Central memory CD8-positive, alpha-beta T cell (primary cell): ENCODE results near the gene GAMT.

Experiments used
- ATAC-seq: fragments of 150-1000 bp; cut with Tn5 transposase; replicated peaks from 2 replicates; pipeline ENCODE4 v1.10.0; 2022; ENCODE audit warnings: mild to moderate bottlenecking, moderate FRiP score, moderate number of reproducible peaks; ENCODE audit not compliant: poor library complexity, severe bottlenecking; ENCODE audit errors: extremely low read depth
- DNase-seq, 2 donors: peaks; one replicate each; pipeline ENCODE4 v3.0.0; 2021; ENCODE audit warnings: low spot score in 2 of 2
- H3K27ac Mint-ChIP-seq: one replicate; pipeline ENCODE4 v1.8.0; 2022; ENCODE audit warnings: low read depth, mild to moderate bottlenecking, moderate library complexity, mixed read lengths
- H3K27me3 Mint-ChIP-seq: one replicate; pipeline ENCODE4 v1.8.0; 2022; ENCODE audit warnings: mixed read lengths
- H3K36me3 Mint-ChIP-seq: one replicate; pipeline ENCODE4 v1.8.0; 2022; ENCODE audit warnings: mild to moderate bottlenecking, moderate library complexity, mixed read lengths; ENCODE audit not compliant: insufficient read depth
- H3K4me1 Mint-ChIP-seq: one replicate; pipeline ENCODE4 v1.8.0; 2022; ENCODE audit warnings: mixed read lengths
- H3K4me3 Mint-ChIP-seq: one replicate; pipeline ENCODE4 v1.8.0; 2022; ENCODE audit warnings: mild to moderate bottlenecking, moderate library complexity, mixed read lengths
- H3K9me3 Mint-ChIP-seq: one replicate; pipeline ENCODE4 v1.8.0; 2022; ENCODE audit warnings: mixed read lengths

Gene GAMT

DNA sequence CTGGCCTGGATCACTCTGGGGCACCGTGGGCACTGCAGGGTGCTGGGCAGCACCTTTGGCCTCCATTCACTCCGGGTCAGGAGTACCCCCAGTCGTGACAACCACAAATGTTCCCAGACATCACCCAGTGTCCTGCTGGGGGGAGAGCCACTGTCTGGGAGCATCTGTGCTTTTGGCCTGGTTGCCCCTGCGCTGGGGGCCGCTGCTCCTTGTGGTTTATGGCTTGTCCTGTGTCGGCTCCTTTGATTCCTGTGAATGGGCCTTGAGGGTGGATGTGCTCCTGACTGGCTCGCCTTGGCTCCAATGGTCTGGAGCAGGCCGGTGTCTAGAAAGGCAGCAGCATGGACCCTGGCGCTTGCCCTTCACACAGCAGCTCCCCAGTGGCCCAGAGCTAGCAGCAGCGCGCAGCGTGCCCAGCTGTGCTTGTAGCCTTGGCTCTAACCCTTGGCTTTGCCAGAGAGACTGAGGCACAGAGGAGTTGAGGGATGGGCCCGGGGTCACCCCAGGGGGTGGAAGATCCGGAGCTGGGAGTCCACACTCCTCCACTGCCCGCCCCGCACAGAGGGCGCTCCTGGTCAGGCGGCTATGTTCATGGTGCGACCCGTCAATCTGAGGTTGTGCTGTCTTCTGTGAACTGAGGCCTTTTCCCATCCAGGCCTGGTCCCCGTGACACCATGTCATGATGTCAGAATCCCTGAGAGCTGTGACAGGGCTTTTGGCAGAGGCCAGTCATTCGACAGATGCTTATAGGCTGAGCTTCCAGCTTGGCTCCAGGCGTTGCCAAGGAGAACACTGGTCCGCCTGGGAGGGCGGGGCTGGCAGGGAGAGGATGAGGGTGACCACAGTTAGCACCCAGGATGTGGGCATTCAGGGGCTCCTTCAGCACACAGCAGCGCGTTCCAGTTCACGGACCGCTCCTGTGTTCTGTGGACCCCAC, 10.2 kb upstream of the GAMT start:
- H3K27me3 Mint-ChIP-seq, result no peaks in the 10 kb centered on the region
- H3K36me3 Mint-ChIP-seq, result peaks cover 51% of the 10 kb centered on the region
- H3K9me3 Mint-ChIP-seq, result no peaks in the 10 kb centered on the region
- ATAC-seq (no peak), DNase-seq (peak; percentile 29 to 37)
- peak overlapping the region; percentile 94 for H3K4me3 Mint-ChIP-seq
- peak overlapping the region; percentile 96 for H3K27ac Mint-ChIP-seq
- peaks cover 69% of the 10 kb centered on the region for H3K4me1 Mint-ChIP-seq

DNA sequence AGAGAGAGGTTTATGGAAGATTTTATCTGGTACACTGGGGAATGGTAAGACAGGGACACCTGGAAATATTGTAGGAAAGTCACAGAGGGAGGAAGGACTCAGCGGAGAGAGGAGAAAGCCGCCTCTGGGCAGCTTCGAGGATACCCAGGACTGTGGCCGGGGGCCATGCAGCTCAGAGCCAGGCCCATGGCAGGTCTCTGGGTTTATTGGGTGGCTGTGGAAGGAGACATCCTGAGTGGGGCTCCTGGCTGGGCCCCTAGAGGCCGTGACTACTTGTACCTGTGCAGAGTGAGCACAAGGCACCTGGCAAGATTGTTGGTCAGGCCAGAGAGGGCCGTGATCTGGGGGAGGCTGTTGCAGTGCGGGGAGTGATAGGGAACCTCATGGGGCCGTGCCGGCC, 9.4 kb upstream of the GAMT start:
- Mint-ChIP-seq H3K36me3 (peaks cover 45% of the 10 kb centered on the region), H3K9me3 (no peaks in the 10 kb centered on the region), H3K27me3 (no peaks in the 10 kb centered on the region), H3K4me1 (peaks cover 64% of the 10 kb centered on the region), H3K27ac (peak overlapping the region; percentile 96), H3K4me3 (peak overlapping the region; percentile 94)
- no peak for ATAC-seq
- no peak for DNase-seq

DNA sequence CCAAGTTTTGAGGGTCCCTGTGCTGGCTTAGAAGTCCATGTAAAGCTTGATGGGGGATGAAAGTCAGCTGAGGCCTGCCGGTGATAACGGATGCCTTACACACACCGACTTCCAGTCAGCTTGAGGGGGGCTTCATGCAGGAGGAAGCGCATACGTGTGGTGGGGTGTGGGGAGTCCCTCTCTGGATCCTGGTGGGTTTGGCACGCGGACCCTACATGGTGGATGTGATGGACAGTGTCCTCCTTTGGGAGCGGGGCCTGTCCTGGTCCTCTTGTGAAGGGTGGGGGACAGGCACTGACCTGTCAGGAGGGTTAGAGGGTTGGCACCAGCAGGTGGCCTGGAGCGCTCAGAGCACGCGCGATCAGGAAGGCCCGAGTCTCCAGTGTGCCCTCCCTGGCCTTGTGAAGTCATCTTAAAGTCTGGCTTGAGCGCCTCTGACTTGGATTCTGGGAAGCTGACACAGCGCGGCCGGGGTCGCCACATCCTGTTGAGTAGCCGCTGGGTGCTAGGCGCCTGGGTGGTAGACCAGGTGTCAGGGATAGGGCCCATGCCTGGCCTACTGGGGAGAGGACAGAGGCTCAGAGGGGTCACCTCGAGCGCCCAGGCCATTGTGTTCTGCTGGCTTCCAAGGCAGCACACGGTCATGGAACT, 8.9 kb upstream of the GAMT start:
- peak overlapping the region; percentile 94 for H3K4me3 Mint-ChIP-seq
- DNase-seq (no peak), ATAC-seq (no peak)

DNA sequence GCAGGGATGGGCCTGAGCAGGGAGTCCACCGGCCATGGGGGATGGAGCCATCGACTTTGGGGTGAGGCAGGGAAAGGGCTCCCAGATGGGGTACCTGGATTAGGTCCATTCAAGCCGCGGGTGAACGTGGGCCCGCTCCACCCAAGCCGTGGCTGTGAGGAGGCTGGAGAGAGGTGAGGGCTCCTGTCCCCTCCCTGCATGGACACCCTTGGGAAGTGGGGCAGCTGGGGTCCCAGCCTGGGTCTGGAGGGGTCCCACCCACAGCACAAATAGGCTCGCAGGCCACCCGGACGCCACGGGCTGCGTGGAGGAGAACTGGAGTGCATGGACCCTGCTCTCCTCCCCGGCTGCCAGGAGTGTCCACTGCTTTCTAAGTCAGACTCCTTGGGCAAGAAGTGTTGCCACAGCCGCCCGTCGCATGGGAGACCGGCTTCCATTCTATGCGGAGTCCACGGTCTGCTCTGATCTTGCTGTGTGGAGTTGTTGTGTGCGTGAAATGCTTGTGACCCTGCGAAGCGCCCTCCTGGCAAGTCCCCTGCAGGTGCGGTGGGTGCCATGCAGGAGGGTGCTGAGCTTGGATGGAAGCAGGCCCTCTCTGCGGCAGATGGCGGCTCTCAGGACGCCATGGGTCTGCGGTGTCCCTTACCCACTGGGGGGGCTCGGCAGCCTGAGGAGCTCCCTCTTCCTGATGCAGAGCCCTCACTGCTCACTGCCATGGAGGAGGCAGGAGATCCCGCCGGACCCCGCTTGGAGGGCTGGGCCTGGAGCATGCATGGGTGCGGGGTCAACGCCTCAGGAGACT, 8.1 kb upstream of the GAMT start:
- ATAC-seq, result no peak
- H3K4me3 Mint-ChIP-seq, result peak overlapping the region; percentile 94
- peaks cover 54% of the 10 kb centered on the region for H3K4me1 Mint-ChIP-seq
- H3K27me3 Mint-ChIP-seq, result no peaks in the 10 kb centered on the region
- H3K36me3 Mint-ChIP-seq, result peaks cover 35% of the 10 kb centered on the region
- H3K9me3 Mint-ChIP-seq, result no peaks in the 10 kb centered on the region
- peak overlapping the region; percentile 96 for H3K27ac Mint-ChIP-seq
- no peak for DNase-seq

More for the DNA sequence above, 8.9 kb upstream of the GAMT start:
- peaks cover 41% of the 10 kb centered on the region for H3K36me3 Mint-ChIP-seq
- peak overlapping the region; percentile 96 for H3K27ac Mint-ChIP-seq
- no peaks in the 10 kb centered on the region for H3K27me3 Mint-ChIP-seq
- no peaks in the 10 kb centered on the region for H3K9me3 Mint-ChIP-seq
- peaks cover 59% of the 10 kb centered on the region for H3K4me1 Mint-ChIP-seq

DNA sequence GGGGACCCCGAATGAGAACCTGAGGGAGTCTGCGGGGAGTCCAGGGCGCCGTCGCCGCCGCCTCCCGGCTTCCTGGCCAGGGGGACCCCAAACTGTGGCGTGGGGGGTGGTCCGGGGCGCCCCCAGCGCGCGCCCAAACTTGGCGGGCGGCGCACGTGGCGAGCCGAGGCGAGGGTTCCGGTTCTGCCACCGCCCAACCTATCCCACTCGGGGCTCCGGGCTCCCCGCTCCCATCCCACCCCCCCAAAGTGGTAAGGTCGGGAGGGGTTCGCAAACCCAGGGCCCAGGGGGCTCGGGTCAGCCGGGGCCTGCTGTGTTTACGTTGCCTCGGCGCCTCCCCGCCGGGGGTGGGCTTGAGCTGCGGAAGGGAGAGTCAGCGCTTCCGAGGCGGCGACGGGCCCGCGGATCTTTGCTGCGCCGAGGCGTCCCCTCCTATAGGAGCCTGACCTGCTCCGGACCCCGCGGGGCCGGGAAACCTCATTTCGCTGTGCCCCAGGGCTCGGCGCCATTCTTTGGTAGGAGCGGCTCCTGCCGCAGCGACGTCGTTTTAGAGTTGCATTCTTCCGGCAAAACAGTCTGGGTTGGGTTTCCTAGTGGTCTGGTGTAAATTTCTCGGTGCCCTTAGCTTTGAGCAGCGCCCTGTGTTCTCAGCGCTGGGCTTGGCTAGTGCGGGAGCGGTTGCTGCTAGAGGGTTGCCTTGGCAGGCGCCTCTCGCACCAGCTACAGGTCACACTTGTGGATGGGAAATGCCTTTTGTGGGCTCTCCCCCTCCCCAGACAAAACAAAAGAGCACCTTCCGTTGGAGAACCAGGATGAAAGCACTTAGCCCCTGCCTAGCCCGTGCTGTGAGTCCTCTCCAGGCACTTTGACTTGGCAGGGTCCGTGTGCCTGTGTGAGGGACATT, 7.2 kb upstream of the GAMT start:
- DNase-seq, result peak; percentile 48 to 70
- Mint-ChIP-seq H3K27me3 (no peaks in the 10 kb centered on the region), H3K27ac (peak overlapping the region; percentile 96), H3K9me3 (no peaks in the 10 kb centered on the region), H3K36me3 (peaks cover 28% of the 10 kb centered on the region), H3K4me1 (peaks cover 52% of the 10 kb centered on the region), H3K4me3 (peak overlapping the region; percentile 94)
- ATAC-seq, result peak; percentile 31

DNA sequence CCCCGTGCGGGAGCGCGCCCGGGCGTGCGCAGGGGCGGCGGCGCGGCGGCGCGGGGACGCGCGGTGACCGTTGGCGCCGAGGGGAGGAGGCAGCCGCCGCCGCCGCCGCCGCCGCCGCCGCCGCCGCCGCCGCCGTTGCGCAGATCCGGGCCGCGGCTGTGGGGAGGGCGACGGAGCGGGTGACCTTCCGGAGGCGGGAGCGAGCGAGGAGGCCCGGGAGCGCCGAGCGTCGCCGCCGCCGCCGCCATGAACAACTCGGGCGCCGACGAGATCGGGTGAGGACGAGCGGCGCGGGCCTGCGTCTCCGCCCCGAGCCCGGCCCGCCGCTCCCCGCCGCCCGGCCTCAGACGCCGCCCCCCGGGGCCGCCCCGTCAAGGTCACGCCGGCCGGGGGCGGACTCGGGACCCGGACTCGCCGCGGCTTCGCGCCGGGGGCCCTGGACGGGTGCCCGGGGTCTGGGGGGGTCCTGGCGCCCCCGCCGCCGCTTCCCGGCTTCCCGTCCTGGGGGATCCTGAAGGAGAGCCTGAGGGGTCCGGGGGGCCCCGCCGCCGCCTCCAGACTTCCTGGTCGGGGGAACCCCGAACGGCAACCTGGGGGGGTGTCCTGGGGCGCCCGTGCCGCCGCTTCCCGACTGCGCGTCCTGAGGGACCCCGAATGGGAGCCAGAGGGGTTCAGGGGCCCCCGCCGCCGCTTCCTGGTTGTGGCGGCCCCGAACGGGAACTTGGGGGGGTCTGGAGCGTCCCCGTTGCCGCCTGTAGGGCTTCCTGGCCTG, 6.4 kb upstream of the GAMT start, which contains the start of gene DAZAP1:
DAZAP1 (plus strand) TSS at position 59 of the 772 bp plus-strand sequence; CDS start at position 247, 188 bp downstream.
- peak within 1 kb of the TSS; percentile 96 for H3K27ac Mint-ChIP-seq
- ATAC-seq (peak; percentile 4), DNase-seq (peak; percentile 25 to 28)
- H3K4me3 Mint-ChIP-seq, result peak within 1 kb of the TSS; percentile 94
- H3K9me3 Mint-ChIP-seq, result no peaks in the 10 kb centered on the region
- peaks cover 5% of the 10 kb centered on the region for H3K27me3 Mint-ChIP-seq
- peaks cover 22% of the 10 kb centered on the region for H3K36me3 Mint-ChIP-seq
- peaks cover 48% of the 10 kb centered on the region for H3K4me1 Mint-ChIP-seq

DNA sequence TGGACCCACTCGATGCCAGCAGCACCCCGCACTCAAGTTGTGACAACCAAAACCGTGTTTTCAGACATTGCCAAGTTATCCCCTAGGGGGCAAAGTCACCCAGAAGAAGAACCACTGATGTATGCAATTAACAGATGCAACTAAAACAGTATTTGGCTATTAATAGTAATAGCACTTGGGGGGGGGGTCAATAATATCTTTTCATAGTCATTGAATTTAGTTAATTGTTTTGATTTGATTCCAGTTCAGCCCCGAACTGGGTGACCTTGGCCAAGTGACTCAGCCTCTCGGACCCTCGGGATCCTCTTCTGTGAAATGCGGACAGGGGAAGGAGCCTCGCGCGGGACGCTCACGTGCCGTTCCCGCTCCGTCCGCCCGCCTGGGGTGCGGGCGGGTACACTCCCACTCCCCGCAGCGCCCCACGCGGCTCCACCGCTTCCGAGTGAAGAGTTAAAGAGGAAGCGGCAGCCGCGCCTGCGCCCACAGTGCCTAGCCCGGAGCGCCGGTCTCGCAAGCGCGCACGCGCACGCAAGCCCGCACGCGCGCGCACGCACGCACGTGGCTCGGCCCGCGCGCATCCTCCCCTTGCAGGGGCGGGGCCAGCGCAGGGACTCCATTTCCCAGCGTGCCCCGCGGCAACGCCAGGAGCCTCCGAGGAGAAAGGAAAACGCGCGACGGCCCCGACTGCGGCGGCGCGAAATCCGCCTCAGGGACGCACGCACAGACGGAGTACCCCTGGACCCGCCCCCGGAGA, 5.6 kb upstream of the GAMT start:
- DNase-seq (peak; percentile 98 to 99), ATAC-seq (peak; percentile 74)
- H3K27me3 Mint-ChIP-seq, result peaks cover 6% of the 10 kb centered on the region
- H3K36me3 Mint-ChIP-seq, result peaks cover 19% of the 10 kb centered on the region
- H3K27ac Mint-ChIP-seq, result peak overlapping the region; percentile 67
- peak overlapping the region; percentile 74 for H3K4me3 Mint-ChIP-seq
- no peaks in the 10 kb centered on the region for H3K9me3 Mint-ChIP-seq
- peaks cover 46% of the 10 kb centered on the region for H3K4me1 Mint-ChIP-seq

DNA sequence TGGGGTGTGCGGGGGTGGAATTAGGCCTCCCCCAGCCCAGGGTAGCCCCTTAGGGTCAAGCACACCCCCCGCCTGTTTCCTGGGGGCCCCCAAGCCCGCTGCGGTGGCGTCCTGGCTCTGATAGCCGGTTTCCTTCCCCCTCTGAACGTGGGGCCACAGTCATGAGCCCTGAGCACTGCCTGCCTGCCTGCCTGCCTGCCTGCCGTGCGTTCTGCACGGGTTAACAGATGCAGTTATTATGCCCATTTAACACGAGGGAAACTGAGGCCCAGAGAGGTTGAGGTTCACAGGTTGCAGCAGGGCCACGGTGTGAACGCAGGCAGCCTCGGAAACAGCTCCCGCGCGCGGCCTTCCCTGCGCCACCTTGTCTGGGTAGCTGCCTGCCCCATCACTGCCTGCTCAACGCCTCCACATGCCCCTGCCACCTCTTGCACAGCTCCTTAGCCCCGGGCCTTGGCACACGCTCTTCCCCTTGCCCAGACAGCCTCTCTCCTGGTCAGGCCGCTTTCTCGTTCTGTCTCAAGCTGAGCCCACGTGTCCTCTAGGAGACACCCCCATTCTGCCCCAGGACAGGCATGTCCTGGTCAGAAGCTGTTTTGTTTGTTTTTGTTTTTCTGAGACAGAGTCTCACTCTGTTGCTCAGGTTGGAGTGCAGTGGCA, 1.2 kb upstream of the GAMT start:
- peaks cover 10% of the 10 kb centered on the region for H3K36me3 Mint-ChIP-seq
- no peaks in the 10 kb centered on the region for H3K9me3 Mint-ChIP-seq

DNA sequence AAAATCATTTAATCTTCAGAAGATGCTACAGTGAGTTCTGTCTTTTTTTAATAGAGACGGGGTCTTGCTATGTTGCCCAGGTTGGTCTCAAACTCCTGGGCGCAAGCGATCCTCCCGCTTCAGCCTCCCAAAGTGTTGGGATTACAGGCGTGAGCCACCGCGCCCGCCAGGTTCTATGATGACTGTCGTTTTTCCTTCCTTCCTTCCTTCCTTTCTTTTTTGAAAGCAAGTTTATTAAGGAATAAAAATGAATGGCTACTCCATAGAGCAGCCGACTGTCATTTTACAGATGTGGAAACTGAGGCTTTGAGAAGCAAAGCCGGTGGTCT, 511 bp upstream of the GAMT start:
- ATAC-seq (no peak), DNase-seq (no peak)
- Mint-ChIP-seq H3K36me3 (peaks cover 8% of the 10 kb centered on the region), H3K4me3 (peak overlapping the region; percentile 57), H3K27ac (no peak overlapping the region), H3K9me3 (no peaks in the 10 kb centered on the region), H3K4me1 (peaks cover 12% of the 10 kb centered on the region), H3K27me3 (peaks cover 6% of the 10 kb centered on the region)

More for the DNA sequence above, 1.2 kb upstream of the GAMT start:
- peaks cover 6% of the 10 kb centered on the region for H3K27me3 Mint-ChIP-seq
- H3K4me3 Mint-ChIP-seq, result peak overlapping the region; percentile 74
- ATAC-seq (no peak), DNase-seq (no peak)
- H3K27ac Mint-ChIP-seq, result peak overlapping the region; percentile 73
- peaks cover 12% of the 10 kb centered on the region for H3K4me1 Mint-ChIP-seq

DNA sequence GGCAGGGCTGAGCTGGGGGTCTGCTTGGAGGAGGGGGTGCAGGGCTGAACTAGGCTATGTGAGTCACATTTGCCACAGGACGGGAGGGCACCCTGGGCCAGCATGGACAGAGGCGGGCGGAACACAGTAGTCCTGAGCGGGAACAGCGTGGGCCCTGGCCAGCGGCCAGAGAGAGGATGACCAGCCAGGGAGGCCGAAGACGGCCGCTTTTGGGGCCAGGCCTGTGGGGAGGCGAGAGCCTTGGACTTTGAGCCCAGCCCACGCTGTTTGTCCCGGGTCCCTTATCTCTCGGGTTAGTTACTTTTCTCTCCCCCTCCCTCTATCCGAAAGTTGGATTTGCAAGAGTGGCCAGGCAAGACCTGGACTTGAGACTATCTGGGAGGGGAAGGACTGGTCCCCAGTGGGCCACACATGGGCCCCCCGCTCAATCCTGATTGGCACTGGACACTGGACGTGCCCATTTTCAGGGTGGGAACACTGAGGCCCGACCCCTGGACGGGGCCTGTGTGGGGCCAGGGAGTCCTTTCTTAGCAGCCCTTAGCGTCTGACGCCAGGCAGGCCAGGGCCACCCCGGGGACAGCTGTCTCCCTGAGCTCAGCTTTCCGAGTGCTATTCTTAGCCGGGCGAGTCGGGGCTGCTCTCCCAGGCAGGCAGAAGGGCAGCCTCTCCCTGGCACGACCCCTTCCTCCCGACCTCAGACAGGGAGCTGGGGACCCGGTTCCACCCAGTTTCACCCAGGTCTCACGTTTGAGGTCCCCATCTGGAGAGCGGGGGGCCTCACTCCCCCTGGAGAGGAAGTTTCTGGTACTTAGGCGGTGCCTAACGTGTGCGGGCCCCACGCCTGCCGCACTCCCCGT, 833 bp downstream of the GAMT start:
- peak overlapping the region; percentile 63 for H3K4me3 Mint-ChIP-seq
- H3K27ac Mint-ChIP-seq, result no peak overlapping the region
- no peak for DNase-seq
- ATAC-seq, result no peak
- peaks cover 8% of the 10 kb centered on the region for H3K36me3 Mint-ChIP-seq
- peaks cover 6% of the 10 kb centered on the region for H3K27me3 Mint-ChIP-seq
- H3K4me1 Mint-ChIP-seq, result peaks cover 6% of the 10 kb centered on the region
- no peaks in the 10 kb centered on the region for H3K9me3 Mint-ChIP-seq
